HG03520 (cell line): ENCODE results near the gene CABCOCO1.

Experiments
- ATAC-seq: cut with Tn5 transposase; IDR thresholded peaks from one replicate; pipeline ENCODE4 v1.9.1; 2021; ENCODE audit warnings: mild to moderate bottlenecking, moderate library complexity; ENCODE audit not compliant: unreplicated experiment

Gene CABCOCO1

DNA sequence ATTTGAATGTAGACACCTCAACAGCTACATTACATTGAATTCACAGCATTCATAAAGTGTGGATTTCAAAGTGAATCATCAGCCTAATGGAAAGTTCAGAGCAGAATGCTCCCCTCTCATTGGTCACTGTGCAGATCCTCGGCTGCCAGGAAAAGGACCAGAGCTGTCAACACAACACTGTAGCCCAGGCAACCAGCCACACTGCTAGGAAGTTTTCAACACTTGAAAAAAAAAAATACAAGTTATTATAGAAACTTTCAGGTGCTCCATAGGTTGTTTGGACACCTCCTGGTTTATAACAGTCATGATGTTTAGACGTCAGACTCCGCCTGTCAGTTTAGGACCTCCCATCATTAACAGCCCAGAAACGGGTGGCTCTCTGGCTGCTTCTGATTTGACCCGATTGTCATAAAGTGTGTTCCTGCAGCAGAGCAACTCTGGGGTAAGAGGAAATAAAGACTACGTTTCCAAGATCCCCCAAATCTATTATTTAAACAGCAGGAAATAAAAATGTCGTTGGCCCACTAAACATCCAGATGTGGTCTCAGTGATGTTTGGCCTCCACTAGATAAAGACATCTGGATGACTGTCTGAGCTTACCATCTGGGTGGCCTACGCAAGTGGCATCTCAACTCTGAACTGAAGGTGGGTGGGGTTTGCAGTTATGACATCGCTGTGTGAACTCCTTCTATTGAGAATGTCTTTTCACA lies 117.4 kb downstream of the CABCOCO1 start:
- ATAC-seq, result no peak

DNA sequence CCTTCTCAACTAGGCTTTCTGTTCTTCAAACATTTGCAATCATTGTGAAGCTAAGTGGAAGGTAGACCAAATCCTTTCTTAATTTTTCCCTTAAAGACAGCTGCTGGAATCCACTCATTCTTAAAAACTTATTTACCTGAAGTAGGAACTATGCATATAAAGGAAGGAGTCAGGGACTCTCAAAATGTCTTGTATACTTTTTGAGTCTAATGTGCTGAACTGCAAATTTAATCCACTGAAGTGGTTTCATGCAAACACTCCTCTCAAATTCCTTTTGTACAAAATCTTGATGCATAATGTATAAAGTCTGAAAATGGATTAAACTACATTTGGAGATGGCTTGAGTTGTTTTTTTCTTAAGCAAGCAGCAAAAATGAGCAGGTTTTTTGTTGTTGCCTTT lies 118.0 kb downstream of the CABCOCO1 start:
- no peak for ATAC-seq

DNA sequence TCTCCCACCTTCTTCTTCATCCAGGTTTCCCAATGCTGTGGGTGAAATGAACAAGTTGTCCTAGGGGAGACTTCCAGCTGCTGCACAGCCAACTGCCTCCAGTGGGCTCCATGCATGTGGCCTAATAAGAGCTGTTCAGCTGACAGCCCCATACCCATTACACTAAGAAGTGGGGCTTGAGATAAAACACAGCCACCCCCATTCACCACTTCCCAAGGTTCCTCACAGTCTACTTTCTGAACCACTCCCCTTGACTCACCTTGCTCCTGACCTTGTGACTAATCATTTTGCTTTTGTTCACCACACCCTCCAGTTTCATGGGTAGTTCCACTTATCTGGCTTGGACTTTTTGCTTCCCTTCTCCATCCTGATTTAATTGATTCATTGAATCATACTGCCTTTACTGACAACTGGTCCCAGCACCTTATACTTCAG lies 119.3 kb downstream of the CABCOCO1 start:
- ATAC-seq, result no peak

DNA sequence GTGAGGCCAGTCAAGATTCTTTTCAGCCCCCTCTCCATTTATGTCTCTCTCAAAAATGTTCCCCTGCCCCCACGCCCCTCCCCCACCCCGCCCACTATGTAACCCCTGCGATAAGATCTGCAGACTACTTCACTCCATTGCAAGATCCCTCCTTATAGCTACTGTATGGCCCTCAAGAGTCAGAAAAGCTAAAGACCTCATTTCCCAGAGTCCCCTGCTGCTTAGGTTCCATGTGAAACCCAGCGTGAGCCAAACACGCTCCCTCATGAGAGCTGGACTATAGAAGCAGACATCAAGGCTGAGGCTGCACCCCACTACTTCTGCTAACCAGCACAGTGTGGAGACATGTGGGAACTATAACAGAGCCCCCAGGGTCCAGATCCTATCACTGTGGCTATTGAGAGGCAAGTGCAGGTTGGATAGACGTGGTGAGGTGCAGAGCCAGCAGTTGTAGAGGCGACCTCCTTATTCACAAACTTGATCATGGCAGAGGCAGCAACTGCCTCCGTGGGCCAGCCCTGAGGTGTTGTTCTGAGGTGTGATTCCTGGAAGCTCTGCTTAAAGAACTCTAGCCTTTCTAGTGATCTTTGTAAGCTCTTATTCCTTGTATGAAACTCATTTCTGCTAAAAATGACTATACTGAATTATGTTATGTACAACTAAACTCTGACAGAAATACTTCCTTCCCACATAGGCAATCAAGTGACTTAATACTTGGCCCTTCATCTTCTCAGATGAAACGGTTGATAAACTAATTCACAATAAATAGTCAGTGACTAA lies 121.8 kb downstream of the CABCOCO1 start:
- no peak for ATAC-seq

DNA sequence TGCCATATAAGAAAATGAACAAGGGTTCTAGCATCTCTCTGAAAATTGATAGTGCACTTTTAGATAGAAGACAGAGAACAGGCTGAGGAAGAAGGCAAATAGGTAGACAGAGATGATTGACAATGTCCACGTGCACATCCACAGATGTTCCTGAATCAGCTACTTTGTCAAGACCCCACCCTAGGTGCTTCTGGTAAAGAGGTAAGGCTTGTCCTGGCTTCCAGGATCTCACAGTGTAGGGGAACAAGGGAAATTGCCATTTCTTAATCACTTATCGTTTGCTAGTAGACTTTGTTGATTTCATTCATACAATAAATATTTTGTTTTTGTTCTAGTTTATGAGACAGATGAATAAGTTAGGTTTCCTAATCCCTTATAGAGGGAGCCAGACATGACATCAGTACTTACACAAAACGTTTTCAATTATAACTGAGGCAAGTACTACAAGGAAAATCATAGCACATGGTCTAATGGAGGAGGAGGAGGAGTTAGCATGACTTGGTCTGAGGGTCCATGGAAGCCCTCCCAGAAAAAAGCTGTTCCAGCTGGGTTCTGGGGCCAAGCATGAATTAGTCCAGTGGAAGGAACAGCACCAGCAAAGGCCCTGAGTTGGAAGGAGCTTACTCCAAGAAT lies 122.9 kb downstream of the CABCOCO1 start:
- no peak for ATAC-seq

DNA sequence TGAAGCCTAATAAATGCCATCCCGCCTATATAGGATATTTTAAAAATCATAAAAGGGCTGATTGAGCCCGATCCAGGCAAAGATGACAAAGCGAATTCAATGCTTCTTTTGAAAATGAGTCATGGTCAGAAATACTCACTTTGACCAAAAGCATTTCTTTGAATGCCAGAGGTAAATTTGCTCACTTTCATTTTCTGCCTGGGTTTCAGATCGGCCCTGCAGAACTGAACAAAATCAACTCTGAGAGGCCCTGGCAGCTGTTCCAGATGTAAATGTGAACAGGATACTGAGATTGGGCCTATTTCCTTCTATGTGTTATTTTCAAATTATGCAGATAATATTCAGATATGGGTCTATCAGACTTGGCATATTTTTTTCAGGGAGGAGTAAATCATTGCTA lies 124.0 kb downstream of the CABCOCO1 start:
- ATAC-seq, result peak; percentile 98

DNA sequence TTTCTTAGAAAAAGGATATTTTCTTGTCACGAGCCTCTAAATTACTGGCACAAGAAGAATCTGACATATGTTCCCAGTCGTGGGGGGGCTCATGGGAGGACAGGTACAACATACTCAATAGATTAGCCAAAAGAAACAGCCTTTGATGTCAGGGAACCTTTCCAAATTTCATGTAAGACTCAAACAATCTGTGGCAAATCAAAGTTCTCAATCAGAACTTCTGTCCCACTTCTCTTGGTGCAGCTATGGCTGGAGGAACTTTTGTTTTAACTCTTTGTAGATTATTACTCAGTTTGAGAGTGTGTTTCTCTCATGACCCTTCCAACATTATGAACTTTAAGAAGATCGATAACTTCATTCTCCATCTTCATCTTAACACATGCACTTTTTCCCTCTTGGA lies 124.4 kb downstream of the CABCOCO1 start:
- no peak for ATAC-seq

DNA sequence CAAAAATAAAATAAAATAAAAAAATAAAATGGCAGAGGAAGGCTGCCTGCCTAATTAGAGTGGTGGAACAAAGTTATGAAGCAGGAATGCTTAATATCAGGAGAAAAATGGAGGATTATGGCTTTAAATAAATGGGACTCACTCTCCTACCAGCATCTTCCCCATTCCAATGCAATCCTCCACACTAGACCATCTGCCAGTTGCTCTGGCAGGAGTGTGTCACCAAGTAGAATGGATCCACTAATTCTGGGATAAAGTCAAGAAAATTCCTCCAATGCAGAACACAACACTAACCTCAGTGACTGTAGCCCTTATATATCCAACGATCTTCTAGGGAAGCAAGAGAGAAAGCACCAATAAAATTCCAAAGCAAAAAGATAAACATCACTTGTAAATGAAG lies 126.3 kb downstream of the CABCOCO1 start:
- ATAC-seq, result no peak

DNA sequence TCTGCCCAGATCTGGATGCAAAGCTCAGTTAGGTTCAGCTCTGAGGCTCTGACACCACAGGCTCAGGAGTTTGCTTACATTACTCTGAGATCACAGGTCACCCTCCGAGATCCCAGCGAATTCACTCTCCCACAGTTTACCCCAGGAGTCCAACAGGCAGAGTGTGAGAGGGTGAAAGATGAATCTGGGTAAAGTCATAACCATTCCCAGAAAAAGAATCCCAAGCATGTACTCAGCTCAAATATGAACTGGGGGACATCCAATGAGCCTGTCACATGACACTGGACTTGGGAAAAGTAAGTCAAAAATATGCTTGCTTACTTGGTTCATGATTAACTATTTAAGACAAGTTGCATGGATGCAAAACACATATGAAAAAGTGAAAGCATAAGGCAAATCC lies 128.5 kb downstream of the CABCOCO1 start:
- ATAC-seq, result no peak

DNA sequence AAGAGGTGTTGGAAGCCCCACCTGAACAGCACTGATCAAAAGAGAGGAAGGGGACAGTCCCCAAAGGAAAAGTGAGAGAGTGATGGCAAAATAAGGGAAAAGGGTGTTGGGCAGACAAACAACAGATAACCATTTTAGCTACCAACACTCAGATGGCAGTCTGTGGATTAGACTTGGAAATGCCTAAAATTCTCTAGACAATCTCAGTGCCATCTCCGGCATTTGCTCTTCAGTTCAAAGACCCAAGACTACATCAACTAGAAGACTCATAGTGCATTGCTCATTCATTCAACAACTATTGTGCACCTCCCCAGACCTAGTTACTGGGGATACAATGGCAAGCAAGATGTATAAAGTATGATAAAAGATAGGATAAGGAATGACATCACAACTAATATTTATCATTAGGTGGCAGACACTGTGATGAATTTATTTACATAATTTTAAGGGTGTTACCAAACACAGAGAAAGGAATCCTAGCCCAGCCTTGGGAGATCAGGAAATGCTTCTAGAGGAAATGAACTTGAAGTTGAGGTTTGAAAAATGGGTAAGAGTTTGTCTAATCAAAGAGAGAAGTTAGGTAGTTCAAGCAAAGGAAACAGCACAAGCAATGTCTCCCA lies 129.5 kb downstream of the CABCOCO1 start:
- ATAC-seq, result no peak

DNA sequence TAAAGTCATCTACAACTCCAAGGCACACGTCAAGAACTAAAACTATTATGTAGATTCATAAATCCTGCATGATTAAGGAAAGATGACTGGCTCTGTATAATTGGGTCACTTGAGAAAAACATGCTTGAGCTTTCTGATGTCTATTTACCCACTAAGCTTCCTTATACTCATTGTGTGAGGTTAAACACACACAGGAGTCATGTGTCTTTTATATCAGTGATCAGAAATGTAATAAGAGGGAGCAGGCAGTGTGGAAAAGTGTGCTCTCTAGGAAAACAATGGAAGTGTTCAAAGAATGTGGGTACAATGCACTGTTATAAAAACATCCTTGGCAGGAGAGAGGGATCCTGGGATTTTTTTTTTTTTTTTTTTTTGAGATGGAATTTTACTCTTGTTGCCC lies 130.2 kb downstream of the CABCOCO1 start:
- ATAC-seq, result no peak

DNA sequence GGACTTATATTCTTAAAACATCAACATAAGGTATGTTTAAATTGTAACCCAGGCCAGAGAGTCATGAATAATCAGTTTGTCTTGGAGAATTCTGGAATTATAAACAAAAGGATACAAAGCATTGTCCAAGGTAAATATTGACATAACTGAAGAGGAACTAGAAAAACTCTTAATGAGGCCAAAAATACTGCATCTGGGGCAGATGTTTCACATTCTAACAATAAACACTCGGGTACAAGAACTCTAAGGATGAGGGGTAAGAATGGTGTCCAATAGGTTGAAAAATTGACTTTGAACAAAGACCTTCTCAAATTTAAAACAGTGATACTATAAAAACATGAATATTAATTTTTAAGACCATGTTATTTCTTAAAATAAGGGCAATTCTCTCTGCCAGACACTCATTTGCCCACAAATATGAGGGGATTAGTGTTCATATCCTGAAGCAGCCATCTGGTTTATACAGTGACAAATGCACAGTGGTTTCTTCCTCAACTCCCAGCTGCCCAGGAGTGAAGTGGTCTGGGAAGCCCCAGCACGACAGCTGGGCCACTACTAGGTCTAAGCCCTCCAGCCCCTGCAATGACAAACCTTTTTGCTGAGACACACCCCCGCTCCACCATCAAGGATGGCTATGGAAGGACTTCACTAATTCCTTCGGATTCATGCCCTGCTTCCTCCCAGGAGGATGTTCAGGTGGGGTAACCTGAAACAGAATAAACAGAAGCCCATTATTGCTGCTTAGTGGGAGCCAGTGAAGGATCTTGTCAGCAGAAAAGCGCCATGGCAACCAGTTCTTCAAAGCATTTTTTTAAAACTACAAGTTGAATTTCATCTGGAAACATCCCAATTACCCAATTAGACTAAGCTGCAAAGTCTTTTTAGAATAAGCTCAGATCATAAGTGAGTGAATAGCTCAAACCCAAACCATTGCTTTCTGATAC lies 131.3 kb downstream of the CABCOCO1 start:
- ATAC-seq, result no peak

DNA sequence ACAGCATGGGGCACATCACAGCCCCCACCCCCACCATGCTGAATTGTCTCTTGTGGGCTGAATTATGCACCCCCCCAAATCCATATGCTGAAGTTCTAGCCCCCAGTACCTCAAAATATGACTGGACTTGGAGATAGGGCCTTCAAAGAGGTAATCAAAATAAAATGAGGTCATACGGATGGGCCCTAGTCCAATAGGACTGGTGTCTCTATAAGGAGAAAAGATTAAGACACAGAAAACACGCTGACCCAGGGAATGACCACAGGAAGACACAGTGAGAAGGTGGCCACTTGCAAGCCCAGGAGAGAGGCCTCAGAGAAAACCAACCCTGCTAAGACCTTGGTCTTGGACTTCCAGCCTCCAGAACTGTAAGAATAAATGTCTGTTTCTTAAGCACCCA lies 132.4 kb downstream of the CABCOCO1 start:
- no peak for ATAC-seq

DNA sequence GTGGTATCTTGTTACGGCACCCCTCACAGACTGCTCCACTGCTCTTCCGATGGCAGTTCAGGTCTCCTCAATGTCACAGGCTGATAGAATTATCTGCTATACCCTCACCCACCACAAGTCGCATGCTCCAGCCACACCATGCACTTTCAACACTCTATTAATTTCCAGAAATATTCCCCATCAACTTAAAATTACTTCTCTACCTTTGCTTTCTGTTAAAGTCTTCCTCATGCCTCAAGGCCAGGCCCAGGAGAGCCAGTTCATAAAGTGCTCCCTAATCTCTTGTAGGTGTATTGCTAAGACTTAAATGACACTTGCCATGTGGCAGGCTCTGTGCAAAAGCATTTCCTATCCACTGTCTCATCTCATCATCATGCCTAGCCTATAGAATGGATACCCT lies 132.8 kb downstream of the CABCOCO1 start:
- ATAC-seq, result peak; percentile 70

DNA sequence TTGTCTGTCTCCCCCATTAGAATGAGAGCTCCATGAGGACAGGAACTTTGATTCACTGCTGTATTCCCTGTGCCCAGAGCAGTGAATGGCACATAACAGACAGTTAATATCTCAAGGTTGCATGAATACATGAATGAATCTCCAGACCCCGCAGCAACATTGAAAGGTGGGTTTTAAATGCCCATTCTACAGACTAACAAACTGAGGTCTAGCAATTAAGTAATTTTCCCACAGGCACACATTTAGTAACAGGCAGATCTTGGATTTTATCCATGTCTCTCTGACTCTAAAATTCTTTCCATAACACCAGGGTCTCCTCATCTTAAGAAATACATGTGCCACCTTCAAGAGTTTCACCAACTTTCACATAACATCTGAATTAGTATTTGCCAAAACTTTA lies 134.1 kb downstream of the CABCOCO1 start:
- no peak for ATAC-seq

DNA sequence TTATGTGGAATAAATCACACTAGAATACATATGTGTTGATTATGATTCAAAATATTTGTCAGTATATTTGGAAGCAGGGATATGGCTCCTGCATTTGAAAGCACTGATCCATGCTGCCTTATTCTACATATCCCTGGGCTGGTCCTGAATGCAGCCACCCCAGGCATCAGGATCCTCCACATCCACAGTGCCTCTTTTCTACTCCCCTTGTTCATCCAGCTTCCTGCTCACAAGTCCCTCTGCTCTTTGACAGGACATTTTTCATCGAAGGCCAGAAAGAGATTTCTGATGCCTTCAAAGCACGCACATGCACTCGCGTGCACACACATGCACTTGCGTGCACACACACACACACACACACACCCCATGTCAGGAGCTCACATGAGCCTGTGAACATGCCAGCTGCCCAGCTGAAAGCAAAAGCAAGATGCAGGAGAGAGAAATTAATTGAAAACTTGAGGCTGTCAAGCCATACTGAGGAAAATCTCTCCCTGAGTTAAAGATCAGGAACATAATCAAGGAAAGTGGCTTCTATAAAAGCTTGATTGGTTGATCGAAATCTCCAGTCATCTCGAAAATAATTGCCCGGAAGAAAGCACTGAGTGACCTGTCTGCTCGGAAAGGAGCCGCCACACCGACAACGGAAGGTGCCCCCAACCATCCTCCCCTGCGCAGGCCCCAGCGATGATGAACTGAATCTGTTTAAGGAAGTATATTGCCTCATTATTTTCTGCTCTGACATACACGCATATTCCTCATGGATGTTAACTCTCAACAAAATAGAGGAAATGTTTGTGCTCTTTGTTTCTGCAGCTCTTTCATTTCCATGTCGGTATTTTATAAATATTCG lies 134.8 kb downstream of the CABCOCO1 start:
- ATAC-seq, result no peak

DNA sequence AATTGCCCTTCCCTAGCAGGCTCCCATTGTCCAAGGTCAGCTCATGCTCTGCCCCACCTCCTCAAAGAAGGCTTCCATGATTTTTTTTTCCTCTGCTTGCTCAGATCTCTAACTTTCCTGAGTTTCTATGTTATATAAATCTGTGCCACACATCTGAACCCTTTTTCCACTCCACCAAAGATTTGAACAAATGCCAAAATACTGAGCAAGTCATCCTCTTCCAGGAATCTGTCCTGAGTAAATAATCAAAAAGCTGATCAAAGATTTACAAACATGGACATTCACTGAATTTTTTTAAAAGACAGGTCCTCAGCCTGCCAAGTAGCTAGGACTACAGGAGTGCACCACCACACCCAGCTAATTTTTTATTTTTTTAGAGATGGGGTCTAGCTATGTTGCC lies 136.0 kb downstream of the CABCOCO1 start:
- ATAC-seq, result no peak

DNA sequence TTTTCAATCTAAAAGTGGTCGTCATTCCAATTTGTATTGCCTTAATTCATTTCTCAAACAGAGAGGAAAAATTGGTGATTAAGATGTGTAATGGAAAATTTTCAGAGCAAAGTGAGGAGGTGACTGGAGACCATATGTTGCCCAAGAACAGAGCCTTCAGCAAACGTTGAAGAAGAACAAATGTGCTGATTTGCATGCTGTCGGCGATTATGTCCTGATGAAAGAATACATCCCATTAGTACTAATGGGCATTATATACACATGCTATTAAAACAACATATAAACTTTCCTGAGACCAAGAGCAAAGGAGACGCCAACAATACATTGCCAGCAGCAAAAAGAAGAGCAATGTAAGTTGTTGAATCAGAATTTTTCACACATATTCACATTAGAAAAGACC lies 138.8 kb downstream of the CABCOCO1 start:
- ATAC-seq, result no peak

DNA sequence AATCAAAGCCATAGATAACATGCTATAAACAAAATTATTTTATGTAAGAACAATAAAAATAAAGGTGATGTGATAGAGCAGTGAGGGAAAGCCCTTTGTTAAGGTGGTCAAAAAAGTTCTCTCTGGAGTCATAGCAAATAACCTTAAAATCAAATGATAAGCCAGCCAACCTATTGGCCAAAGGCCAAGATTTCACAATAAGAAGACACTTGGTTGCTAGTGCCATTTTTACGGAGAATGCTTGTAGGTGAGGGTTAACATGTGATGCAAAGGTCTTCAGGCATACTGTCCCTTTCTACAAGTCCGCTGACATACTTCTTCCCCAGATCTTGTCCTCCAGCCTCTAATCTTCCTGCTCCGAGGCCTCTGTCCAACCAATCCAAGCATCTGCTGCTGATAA lies 140.5 kb downstream of the CABCOCO1 start:
- no peak for ATAC-seq

DNA sequence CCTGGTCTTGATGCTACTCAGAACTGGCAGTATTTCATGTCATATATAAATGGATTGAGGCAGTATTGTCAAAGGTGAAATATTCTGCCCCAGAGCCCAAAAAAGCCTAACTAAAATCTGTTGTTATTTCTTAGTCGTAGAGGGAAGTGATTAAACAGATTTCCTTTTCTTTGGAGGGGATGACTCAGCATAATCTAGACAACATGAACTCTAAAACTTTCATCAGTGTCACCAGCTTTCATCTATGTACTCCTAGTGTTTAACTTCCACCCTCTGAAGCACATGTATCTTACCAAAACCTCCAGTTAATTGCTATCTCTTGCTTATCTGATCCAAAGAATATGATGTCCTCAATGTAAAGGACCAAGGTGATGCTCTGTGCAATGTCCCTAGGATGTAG lies 141.7 kb downstream of the CABCOCO1 start:
- no peak for ATAC-seq
